K562 (cell line): ENCODE measurements around the gene PRR23E. TPM values are rescaled to one million over a fixed set of nuclear protein-coding genes. Genes with fewer than 3 reads are reported as not detected.

ENCODE experiments used
- ATAC-seq: fragments of 200-7000 bp; cut with Tn5 transposase; 3 replicates; pipeline ENCODE4 v1.9.1; 2020; ENCODE audit warnings: moderate library complexity
- BruUV-seq: library from RNA; stranded (reverse); fragments of 400-500 nt; replicated peaks from 2 replicates; lab custom pipeline; 2021; lab: Mats Ljungman, UMichigan
- CTCF ChIA-PET: fragments of 300-600 bp; formaldehyde crosslinking; extraction: SDS; loops from one replicate; lab custom pipeline; 2021; ENCODE audit warnings: low intra/inter-chr PET ratio; lab: Yijun Ruan, JAX
- POLR2A ChIA-PET: fragments of 300-600, 350-650 bp; sonication (Branson Sonifier 250); formaldehyde crosslinking; extraction: SDS; loops from one replicate; lab custom pipeline; 2021; ENCODE audit warnings: antibody characterized with exemption, inconsistent platforms; lab: Yijun Ruan, JAX
- DNase-seq, 4 experiments: peaks; one replicate each; pipeline versions ENCODE4 v3.0.0 to v3.0.0-alpha.2; 2011 to 2018; ENCODE audit warnings: low spot score in 3 of 4, mixed read lengths in 3 of 4; ENCODE audit errors: extremely low read depth in 1 of 4
- FAIRE-seq: peaks from 2 replicates; lab custom pipeline; 2011; peaks lifted over from hg19 to GRCh38; lab: Jason Lieb, UNC
- H2AFZ ChIP-seq: 2 replicates; pipeline ENCODE4 v1.6.0; 2011; ENCODE audit warnings: low read depth, low read length, control low read depth, inconsistent platforms
- H3K27ac ChIP-seq: fragments of 200-600 bp; 3 replicates; pipeline ENCODE4 v1.8.0; 2011; ENCODE audit warnings: low read depth, mild to moderate bottlenecking, control low read depth, inconsistent platforms, low read length, moderate library complexity, mixed read lengths; ENCODE audit errors: extremely low read depth
- H3K27me3 ChIP-seq, 2 experiments: fragments of 300-600 bp in 1 of 2; 2 replicates in 1 of 2; 3 replicates in 1 of 2; pipeline versions ENCODE4 v1.6.0 to v1.8.0; 2011; ENCODE audit warnings: inconsistent platforms in 2 of 2, low read length in 2 of 2, mild to moderate bottlenecking in 1 of 2, mixed read lengths in 1 of 2, moderate library complexity in 1 of 2; ENCODE audit not compliant: control insufficient read depth in 2 of 2, insufficient read depth in 2 of 2
- H3K36me3 ChIP-seq: fragments of 300-600 bp; 3 replicates; pipeline ENCODE4 v1.8.0; 2011; ENCODE audit warnings: mild to moderate bottlenecking, low read length, inconsistent platforms; ENCODE audit not compliant: control insufficient read depth, insufficient read depth
- H3K4me1 ChIP-seq, 2 experiments: fragments of 200-600 bp in 1 of 2; replicated peaks in 1 of 2; 2 replicates in 1 of 2; 3 replicates in 1 of 2; pipeline versions ENCODE4 v1.5.1 to v1.8.0; 2011; ENCODE audit warnings: inconsistent platforms in 2 of 2, low read length in 2 of 2, mild to moderate bottlenecking in 1 of 2, mixed read lengths in 1 of 2, moderate library complexity in 1 of 2; ENCODE audit not compliant: control insufficient read depth in 2 of 2, insufficient read depth in 2 of 2
- H3K4me2 ChIP-seq: 2 replicates; pipeline ENCODE4 v1.6.1; 2011; ENCODE audit warnings: low read length, control low read depth, inconsistent platforms, mixed read lengths; ENCODE audit not compliant: insufficient read depth
- H3K4me3 ChIP-seq: fragments of 200-600 bp; sonication (generic), shearing (Covaris generic); 2 replicates; pipeline ENCODE4 v1.5.1; 2016; ENCODE audit warnings: control low read depth, inconsistent platforms
- H3K79me2 ChIP-seq: fragments of 200-600 bp; 3 replicates; pipeline ENCODE4 v1.8.0; 2011; ENCODE audit warnings: low read length, inconsistent platforms; ENCODE audit not compliant: control insufficient read depth, insufficient read depth
- H3K9ac ChIP-seq, 2 experiments: 2 replicates each; pipeline versions ENCODE4 v1.6.0 to v1.6.1; 2011; ENCODE audit warnings: low read depth in 2 of 2, low read length in 2 of 2, control low read depth in 1 of 2, inconsistent platforms in 1 of 2, mild to moderate bottlenecking in 1 of 2, mixed read lengths in 1 of 2; ENCODE audit not compliant: insufficient read depth in 1 of 2
- H3K9me1 ChIP-seq: one replicate; pipeline ENCODE4 v1.6.0; 2011; ENCODE audit warnings: inconsistent platforms, mild to moderate bottlenecking, low read length, moderate library complexity; ENCODE audit not compliant: control insufficient read depth, insufficient read depth
- H3K9me3 ChIP-seq: replicated peaks from 2 replicates; pipeline ENCODE4 v1.5.1; 2011; ENCODE audit warnings: low read depth, low read length, inconsistent platforms; ENCODE audit not compliant: control insufficient read depth, insufficient read depth
- H4K20me1 ChIP-seq: replicated peaks from 2 replicates; pipeline ENCODE4 v1.6.1; 2011; ENCODE audit warnings: low read length, inconsistent platforms, mixed read lengths; ENCODE audit not compliant: control insufficient read depth, insufficient read depth
- C11orf30 ChIP-seq: fragments of 450-650 bp; IDR thresholded peaks from 2 replicates; pipeline ENCODE4 v1.6.1; 2016; ENCODE audit warnings: low read depth, mild to moderate bottlenecking
- CBFB ChIP-seq: sonication (generic); formaldehyde crosslinking; IDR thresholded peaks from 2 replicates; pipeline ENCODE4 v1.4.0; 2020; ENCODE audit warnings: mild to moderate bottlenecking, missing genetic modification reagents
- DDX20 ChIP-seq: fragments of 450-650 bp; IDR thresholded peaks from 2 replicates; pipeline ENCODE4 v1.6.1; 2016; ENCODE audit warnings: missing genetic modification characterization, low read depth, mild to moderate bottlenecking, missing compliant biosample characterization, moderate library complexity
- ELK3 ChIP-seq: fragments of 450-650 bp; formaldehyde crosslinking; IDR thresholded peaks from 2 replicates; pipeline ENCODE4 v1.4.0; 2020; ENCODE audit warnings: mild to moderate bottlenecking
- FUS ChIP-seq: fragments of 200-400 bp; formaldehyde crosslinking; optimal IDR thresholded peaks from 2 replicates; pipeline ENCODE3; 2017; ENCODE audit warnings: low read depth, low read length
- JUN ChIP-seq, 2 experiments: sonication (generic) in 1 of 2; formaldehyde crosslinking in 1 of 2; IDR thresholded peaks; 2 replicates each; pipeline versions ENCODE4 v1.6.1 to v1.8.0; 2012 to 2022; ENCODE audit warnings: borderline replicate concordance in 2 of 2, mild to moderate bottlenecking in 2 of 2, improper control_type of control experiment in 1 of 2, low read depth in 1 of 2, low read length in 1 of 2, missing genetic modification reagents in 1 of 2
- PHB ChIP-seq: fragments of 250-450 bp; sonication (Bioruptor Pico); IDR thresholded peaks from 2 replicates; pipeline ENCODE4 v1.5.0; 2021
- PRPF4 ChIP-seq: fragments of 200-400 bp; formaldehyde crosslinking; IDR thresholded peaks from one replicate; pipeline ENCODE4 v1.6.1; 2017; ENCODE audit warnings: low read length, low read depth, mild to moderate bottlenecking; ENCODE audit not compliant: insufficient read depth, poor library complexity, severe bottlenecking
- ZBTB11 ChIP-seq, 3 experiments: fragments of 200-800 bp in 1 of 3; fragments of 250-450 bp in 1 of 3; fragments of 450-650 bp in 1 of 3; sonication (Bioruptor Pico) in 1 of 3; sonication (Bioruptor generic) in 1 of 3; formaldehyde crosslinking in 1 of 3; IDR thresholded peaks; 2 replicates each; pipeline versions ENCODE4 v1.6.1 to v1.8.0; 2016 to 2022; ENCODE audit warnings: mild to moderate bottlenecking in 2 of 3, missing genetic modification characterization in 2 of 3, missing compliant biosample characterization in 1 of 3, moderate library complexity in 1 of 3
- ZC3H4 ChIP-seq: sonication (generic); formaldehyde crosslinking; IDR thresholded peaks from 2 replicates; pipeline ENCODE4 v1.9.0; 2021; ENCODE audit warnings: missing genetic modification reagents, borderline replicate concordance
- ZKSCAN1 ChIP-seq: fragments of 150-350 bp; IDR thresholded peaks from 2 replicates; pipeline ENCODE4 v1.6.1; 2016; ENCODE audit warnings: low read depth, low read length
- ZKSCAN3 ChIP-seq: fragments of 250-450 bp; sonication (Bioruptor Pico); IDR thresholded peaks from 2 replicates; pipeline ENCODE4 v1.4.0; 2020
- WGBS: fragments of 100-300 bp; shearing (Covaris generic); methylation state at CpG from one replicate; pipeline ENCODE4 v1.1.6; 2016; ENCODE audit warnings: low coverage, mixed read lengths; ENCODE audit not compliant: insufficient coverage; ENCODE audit errors: missing lambda C conversion rate; 5-methylcytosine and 5-hydroxymethylcytosine counted together
- in situ Hi-C: fragments of 300-500 bp; cut with MboI; formaldehyde crosslinking; loops from 4 replicates; pipeline ENCODE4 v1.15.0; 2018; ENCODE audit warnings: inconsistent platforms, mixed read lengths
- intact Hi-C: fragments of 100-400 bp; cut with micrococcal nuclease; formaldehyde crosslinking; loops from 2 replicates; pipeline ENCODE4 v1.14.2; 2022
- polyA plus RNA-seq, 8 experiments: library from polyadenylated mRNA; depleted of rRNA in 4 of 8; stranded (reverse) in 5 of 8; unstranded in 3 of 8; fragments of >200 nt; fragmentation: Nextera tagmentation in 2 of 8; fragmentation: Illumina TruSeq in 1 of 8; extraction: Ambion mirVana in 2 of 8; extraction: Trizol in 1 of 8; gene quantifications; 2 replicates each; pipeline versions ENCODE4 v1.2.1 to v1.2.3, GENCODE V29; 2011 to 2014; ENCODE audit warnings: inconsistent platforms in 1 of 8, missing spikeins in 1 of 8
- total RNA-seq, 7 experiments: library from RNA; depleted of rRNA in 6 of 7; stranded (reverse); fragments of >200 nt in 6 of 7; fragmentation: Illumina TruSeq in 2 of 7; extraction: Trizol in 2 of 7; gene quantifications; 2 replicates each; pipeline versions ENCODE4 v1.2.1 to v1.2.3, GENCODE V29; 2011 to 2021; ENCODE audit warnings: low replicate concordance in 1 of 7
- TF ChIP-seq, protein P1 (sequence below): fragments of 450-650 bp; IDR thresholded peaks from 2 replicates; pipeline ENCODE4 v1.6.1; 2018; ENCODE audit warnings: mild to moderate bottlenecking, low read depth; ENCODE audit not compliant: partially characterized antibody

PRR23E gene
- total and polyA plus RNA-seq, 9 of the 15 experiments (the other 6 are each of a cell fraction or from before 2014, with no cell fraction given): not detected

DNA sequence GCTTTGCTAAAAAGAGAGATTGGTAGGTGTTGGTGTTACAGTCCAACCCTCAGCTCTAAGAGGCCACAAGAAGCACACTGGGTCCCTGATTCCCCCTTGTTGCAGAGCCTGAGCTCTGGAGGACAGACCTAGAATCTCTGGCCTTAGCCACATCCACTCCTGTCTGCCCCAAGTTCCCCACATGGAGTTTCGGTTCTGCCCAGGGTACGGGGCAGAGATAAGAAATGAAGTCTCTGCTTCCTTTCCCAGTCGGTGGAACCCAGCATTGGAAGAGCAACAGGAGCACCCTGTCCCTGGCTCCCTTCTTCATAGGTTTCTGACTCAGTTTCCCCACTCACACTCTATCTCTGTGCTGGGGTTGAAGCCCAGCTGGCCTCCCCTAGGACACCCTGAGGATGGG, 13.2 kb downstream of the PRR23E start (continued):
- TF ChIP-seq PRPF4 (no peak), ELK3 (no peak), ZC3H4 (CRISPR knock-in tag) (no peak), PHB (no peak)

DNA sequence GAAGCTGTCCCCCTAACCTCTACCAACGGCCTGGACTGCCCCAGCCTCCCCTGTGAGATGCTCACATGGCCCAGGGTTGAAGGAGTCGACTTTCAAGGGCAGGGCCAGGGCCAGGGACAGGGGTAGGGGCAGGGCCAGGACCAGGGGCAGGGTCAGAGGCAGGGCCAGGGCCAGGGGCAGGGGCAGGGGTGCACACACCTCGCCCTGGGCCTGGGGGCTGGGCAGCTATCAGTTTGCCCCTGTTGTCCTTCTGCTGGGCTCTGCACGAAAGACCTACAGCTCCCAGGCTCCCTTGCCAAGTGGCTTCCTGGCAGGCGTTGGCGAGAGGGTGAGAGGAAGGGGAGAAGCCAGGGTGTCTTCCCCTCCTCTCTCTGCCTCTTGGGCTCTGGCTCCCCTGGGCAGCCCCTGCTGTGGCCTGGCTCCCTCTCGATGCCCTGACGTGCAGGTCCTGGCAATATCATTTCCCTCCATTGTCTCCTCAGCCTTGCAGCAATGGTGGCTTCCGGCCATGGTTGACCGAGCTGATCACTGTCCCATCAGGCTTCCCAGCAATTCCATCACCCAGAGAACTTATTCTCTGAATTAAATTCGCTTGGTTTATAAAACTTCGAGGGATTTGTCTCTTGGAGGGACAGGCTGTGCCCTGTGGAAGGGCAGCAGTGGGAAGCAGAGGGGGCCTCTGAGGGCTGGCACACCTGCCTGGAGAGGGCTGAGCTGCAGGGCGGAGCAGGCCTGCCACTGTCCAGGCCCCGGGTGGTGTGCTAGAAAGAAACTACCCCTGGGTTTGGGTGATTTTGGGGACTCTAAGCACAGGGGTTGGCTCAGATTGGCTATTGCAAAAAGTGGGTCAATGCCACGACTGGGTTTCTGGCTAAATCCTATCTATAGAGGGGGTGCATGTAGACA, 13.9 kb downstream of the PRR23E start:
- CTCF ChIA-PET: no interaction called here
- no peak for TF ChIP-seq FUS
- no peak for TF ChIP-seq JUN (IDR thresholded peaks at IDR 0.05; ENCODE audit: borderline replicate concordance, low read depth, low read length)
- TF ChIP-seq JUN (CRISPR knock-in tag; IDR thresholded peaks at IDR 0.05; ENCODE audit: borderline replicate concordance): no peak
- TF ChIP-seq, protein P1, sequence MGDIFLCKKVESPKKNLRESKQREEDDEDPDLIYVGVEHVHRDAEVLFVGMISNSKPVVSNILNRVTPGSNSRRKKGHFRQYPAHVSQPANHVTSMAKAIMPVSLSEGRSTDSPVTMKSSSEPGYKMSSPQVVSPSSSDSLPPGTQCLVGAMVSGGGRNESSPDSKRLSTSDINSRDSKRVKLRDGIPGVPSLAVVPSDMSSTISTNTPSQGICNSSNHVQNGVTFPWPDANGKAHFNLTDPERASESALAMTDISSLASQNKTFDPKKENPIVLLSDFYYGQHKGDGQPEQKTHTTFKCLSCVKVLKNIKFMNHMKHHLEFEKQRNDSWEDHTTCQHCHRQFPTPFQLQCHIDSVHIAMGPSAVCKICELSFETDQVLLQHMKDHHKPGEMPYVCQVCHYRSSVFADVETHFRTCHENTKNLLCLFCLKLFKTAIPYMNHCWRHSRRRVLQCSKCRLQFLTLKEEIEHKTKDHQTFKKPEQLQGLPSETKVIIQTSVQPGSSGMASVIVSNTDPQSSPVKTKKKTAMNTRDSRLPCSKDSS: no peak
- no peak for TF ChIP-seq DDX20 (tag)
- no peak for TF ChIP-seq ZBTB11 (CRISPR knock-in tag; IDR thresholded peaks at IDR 0.05)
- no peak for TF ChIP-seq C11orf30
- TF ChIP-seq ZKSCAN3 (CRISPR knock-in tag): no peak
- no peak for TF ChIP-seq ZKSCAN1
- no peak for TF ChIP-seq CBFB

More for the DNA sequence above, 13.9 kb downstream of the PRR23E start:
- intact Hi-C loops (no loop called here), in situ Hi-C loops (no loop called here)
- H3K9me1 ChIP-seq: no peaks in the 10 kb centered on the region
- H4K20me1 ChIP-seq: no peaks in the 10 kb centered on the region
- no peaks in the 10 kb centered on the region for H3K4me1 ChIP-seq
- no peak for DNase-seq
- H3K27me3 ChIP-seq: peaks cover 0 to 43% of the 10 kb centered on the region in 2 experiments; a peak in 2 of 5 replicates
- H2AFZ ChIP-seq: no peak overlapping the region
- FAIRE-seq: no peak
- POLR2A ChIA-PET: interaction anchor here (0.7 kb wide), 1 partner anchor 57 kb away, joined by 3 read pairs; no protein-coding TSS in a partner anchor
- no peak overlapping the region for H3K27ac ChIP-seq
- no peak overlapping the region for H3K4me2 ChIP-seq
- no peaks in the 10 kb centered on the region for H3K9me3 ChIP-seq
- BruUV-seq: no TSS peak
- no peak overlapping the region for H3K4me3 ChIP-seq
- no peaks in the 10 kb centered on the region for H3K36me3 ChIP-seq
- no peaks in the 10 kb centered on the region for H3K79me2 ChIP-seq
- WGBS: 0% methylated on average over 9 of the region's 15 CpGs
- H3K9ac ChIP-seq: no peak overlapping the region
- no peak for ATAC-seq
